Measurements from ENCODE around the gene NAT10. TPM values are rescaled to one million over a fixed set of nuclear protein-coding genes. Genes with fewer than 3 reads are reported as not detected.

Gene NAT10
- total RNA-seq, 2 donors from 2014 or later, result 59.7 to 61.0 TPM

DNA sequence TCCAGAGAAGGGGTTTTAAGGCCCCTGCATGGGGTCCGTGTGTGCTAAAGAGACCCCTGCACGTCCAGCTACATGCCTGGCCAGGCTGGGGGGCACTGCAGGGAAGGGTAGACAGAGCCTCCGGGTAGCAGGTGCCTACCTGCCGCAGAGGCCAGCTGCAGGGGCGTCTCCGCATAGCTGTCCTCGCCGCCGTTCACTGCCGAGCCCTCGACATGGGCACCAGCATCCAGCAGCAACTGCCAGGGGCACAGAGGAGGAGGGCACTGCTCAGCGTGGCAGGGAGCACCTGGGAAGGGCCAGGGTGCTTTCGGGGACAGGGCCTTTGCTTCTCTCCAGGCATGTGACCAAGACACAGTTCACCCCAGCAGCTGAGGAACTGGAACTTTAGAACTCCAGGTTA is 59.7 kb downstream of the NAT10 start:
- H3K27ac ChIP-seq (ENCODE audit: low read depth, low read length), result no peak overlapping the region
- 92 to 95% methylated on average over 9 to 13 of the region's 13 CpGs for WGBS, 2 experiments (ENCODE audit: insufficient coverage in 1 of 2, insufficient read length in 1 of 2)
- TF ChIP-seq, protein P1, sequence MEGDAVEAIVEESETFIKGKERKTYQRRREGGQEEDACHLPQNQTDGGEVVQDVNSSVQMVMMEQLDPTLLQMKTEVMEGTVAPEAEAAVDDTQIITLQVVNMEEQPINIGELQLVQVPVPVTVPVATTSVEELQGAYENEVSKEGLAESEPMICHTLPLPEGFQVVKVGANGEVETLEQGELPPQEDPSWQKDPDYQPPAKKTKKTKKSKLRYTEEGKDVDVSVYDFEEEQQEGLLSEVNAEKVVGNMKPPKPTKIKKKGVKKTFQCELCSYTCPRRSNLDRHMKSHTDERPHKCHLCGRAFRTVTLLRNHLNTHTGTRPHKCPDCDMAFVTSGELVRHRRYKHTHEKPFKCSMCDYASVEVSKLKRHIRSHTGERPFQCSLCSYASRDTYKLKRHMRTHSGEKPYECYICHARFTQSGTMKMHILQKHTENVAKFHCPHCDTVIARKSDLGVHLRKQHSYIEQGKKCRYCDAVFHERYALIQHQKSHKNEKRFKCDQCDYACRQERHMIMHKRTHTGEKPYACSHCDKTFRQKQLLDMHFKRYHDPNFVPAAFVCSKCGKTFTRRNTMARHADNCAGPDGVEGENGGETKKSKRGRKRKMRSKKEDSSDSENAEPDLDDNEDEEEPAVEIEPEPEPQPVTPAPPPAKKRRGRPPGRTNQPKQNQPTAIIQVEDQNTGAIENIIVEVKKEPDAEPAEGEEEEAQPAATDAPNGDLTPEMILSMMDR (conservative IDR thresholded peaks at IDR 0.05), result no peak
- no peaks in the 10 kb centered on the region for H3K4me1 ChIP-seq (ENCODE audit: control insufficient read depth, insufficient read depth, low read length)
- H3K27me3 Mint-ChIP-seq (ENCODE audit: insufficient read depth), result no peaks in the 10 kb centered on the region
- no peak for DNase-seq
- no peak overlapping the region for H3K4me3 Mint-ChIP-seq
- H3K9ac ChIP-seq (ENCODE audit: extremely low read depth, low read length, poor library complexity, severe bottlenecking), result no peak overlapping the region
- H3K4me1 Mint-ChIP-seq, result no peaks in the 10 kb centered on the region
- H3K36me3 Mint-ChIP-seq (ENCODE audit: low read depth), result peaks cover 13% of the 10 kb centered on the region
- H3K9me3 Mint-ChIP-seq, result no peaks in the 10 kb centered on the region
- peaks cover 29% of the 10 kb centered on the region for H3K36me3 ChIP-seq (ENCODE audit: control insufficient read depth, insufficient read depth, low read length)
- no peak overlapping the region for H3K27ac Mint-ChIP-seq
- H3K9me3 ChIP-seq (ENCODE audit: control insufficient read depth, low read length), result no peaks in the 10 kb centered on the region
- no peaks in the 10 kb centered on the region for H3K27me3 ChIP-seq (ENCODE audit: control insufficient read depth, insufficient read depth, low read length, poor library complexity, severe bottlenecking)
- H3K4me3 ChIP-seq (ENCODE audit: low read length), result no peak overlapping the region

DNA sequence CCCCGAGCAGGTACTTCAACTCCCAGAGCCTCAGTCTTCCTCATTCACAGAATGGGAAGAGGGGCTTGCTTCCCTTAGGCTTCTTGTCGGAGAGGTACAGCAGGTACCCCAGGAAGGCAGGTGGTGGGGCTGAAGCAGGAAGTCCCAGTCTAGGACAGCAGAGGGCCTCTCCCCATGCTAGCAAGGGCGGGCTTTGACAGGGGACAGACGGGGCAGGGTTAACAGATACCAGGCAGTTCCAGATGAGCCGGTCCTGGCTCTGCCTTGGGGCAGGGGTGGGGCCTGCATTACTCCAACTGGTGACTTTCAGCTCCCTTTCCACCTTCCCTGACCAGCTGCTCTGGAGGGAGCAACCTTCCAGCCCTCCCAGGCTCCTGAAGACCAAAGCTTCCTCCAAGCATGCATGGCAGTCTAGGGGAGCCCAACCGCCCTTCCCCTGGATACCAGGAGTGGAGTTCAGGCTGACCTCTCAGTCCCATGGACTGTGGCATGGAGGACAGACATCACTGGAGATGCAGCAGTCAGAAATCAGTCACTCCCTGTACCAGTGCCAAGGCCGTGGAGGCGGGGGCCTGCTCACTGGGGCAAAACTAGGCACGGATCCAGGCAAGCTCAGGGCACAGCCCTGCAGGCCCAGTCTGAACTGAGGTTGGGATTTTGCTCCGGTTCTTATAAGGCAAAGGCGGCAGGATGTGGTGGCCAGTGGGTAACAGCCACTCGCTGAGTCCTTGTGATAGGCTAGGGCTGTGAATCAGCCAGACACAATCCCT is 60.5 kb downstream of the NAT10 start:
- H3K27me3 Mint-ChIP-seq (ENCODE audit: insufficient read depth), result no peaks in the 10 kb centered on the region
- no peaks in the 10 kb centered on the region for H3K4me1 ChIP-seq (ENCODE audit: control insufficient read depth, insufficient read depth, low read length)
- H3K27ac Mint-ChIP-seq, result no peak overlapping the region
- peak; percentile 62 for DNase-seq
- no peaks in the 10 kb centered on the region for H3K27me3 ChIP-seq (ENCODE audit: control insufficient read depth, insufficient read depth, low read length, poor library complexity, severe bottlenecking)
- H3K9ac ChIP-seq (ENCODE audit: extremely low read depth, low read length, poor library complexity, severe bottlenecking), result no peak overlapping the region
- no peak overlapping the region for H3K4me3 Mint-ChIP-seq
- WGBS, 2 experiments (ENCODE audit: insufficient coverage in 1 of 2, insufficient read length in 1 of 2), result 90% methylated on average over 9 to 12 of the region's 12 CpGs
- no peaks in the 10 kb centered on the region for H3K4me1 Mint-ChIP-seq
- no peak overlapping the region for H3K27ac ChIP-seq (ENCODE audit: low read depth, low read length)
- H3K36me3 Mint-ChIP-seq (ENCODE audit: low read depth), result peaks cover 12% of the 10 kb centered on the region
- H3K36me3 ChIP-seq (ENCODE audit: control insufficient read depth, insufficient read depth, low read length), result peaks cover 36% of the 10 kb centered on the region
- no peaks in the 10 kb centered on the region for H3K9me3 Mint-ChIP-seq
- H3K9me3 ChIP-seq (ENCODE audit: control insufficient read depth, low read length), result no peaks in the 10 kb centered on the region
- TF ChIP-seq, protein P1 (conservative IDR thresholded peaks at IDR 0.05), result peak; percentile 52
- no peak overlapping the region for H3K4me3 ChIP-seq (ENCODE audit: low read length)

DNA sequence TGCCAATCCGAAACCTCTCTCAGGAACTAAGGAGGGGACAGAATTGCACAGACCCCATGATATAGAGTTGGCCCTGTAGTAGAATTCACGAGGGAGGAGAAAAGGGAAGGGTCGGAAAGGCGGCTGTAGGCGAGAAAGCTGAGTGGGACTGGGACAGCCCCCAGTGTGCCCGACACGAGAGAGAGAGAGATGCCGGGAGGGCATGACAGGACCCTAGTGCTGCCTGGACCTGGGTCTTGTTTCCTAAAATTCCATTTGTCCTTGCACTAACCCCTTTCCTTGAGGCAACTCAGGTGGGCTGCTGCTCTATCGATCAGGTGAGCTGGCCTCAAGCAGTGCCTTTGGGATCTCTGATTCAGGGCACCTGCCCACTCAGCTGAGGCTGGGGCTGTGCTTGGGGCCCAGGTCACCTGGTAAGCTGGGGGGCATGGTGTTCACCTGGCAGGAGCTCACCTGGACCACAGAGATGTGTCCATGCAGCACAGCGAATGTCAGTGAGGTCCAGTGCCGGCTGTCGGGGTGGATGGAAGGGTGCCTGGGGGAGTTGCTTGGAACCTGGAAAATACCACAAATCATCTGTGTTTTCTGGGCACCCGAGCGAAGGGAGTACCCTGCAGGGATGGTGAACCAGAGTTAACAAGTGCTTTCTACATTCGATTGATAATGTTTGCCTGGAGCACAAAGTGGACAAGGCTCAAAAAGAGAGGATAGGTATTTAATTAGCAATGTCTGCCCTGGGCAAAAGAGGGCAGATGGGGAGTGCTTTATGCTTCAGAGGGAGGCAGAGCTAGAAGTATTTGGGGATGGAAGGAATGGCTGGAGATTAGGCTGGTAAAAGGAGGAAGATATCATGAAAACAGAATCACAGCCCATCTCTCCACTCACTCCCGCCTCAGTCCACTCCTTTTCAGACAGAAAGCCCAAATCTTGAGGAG is 61.6 kb downstream of the NAT10 start:
- Mint-ChIP-seq H3K4me1 (no peaks in the 10 kb centered on the region), H3K36me3 (ENCODE audit: low read depth) (peaks cover 13% of the 10 kb centered on the region), H3K4me3 (no peak overlapping the region), H3K27me3 (ENCODE audit: insufficient read depth) (no peaks in the 10 kb centered on the region), H3K9me3 (no peaks in the 10 kb centered on the region), H3K27ac (no peak overlapping the region)
- Histone ChIP-seq H3K27me3 (ENCODE audit: control insufficient read depth, insufficient read depth, low read length, poor library complexity, severe bottlenecking) (no peaks in the 10 kb centered on the region), H3K4me1 (ENCODE audit: control insufficient read depth, insufficient read depth, low read length) (no peaks in the 10 kb centered on the region), H3K4me3 (ENCODE audit: low read length) (no peak overlapping the region), H3K27ac (ENCODE audit: low read depth, low read length) (no peak overlapping the region), H3K9me3 (ENCODE audit: control insufficient read depth, low read length) (no peaks in the 10 kb centered on the region), H3K9ac (ENCODE audit: extremely low read depth, low read length, poor library complexity, severe bottlenecking) (no peak overlapping the region), H3K36me3 (ENCODE audit: control insufficient read depth, insufficient read depth, low read length) (peaks cover 42% of the 10 kb centered on the region)
- WGBS, 2 experiments (ENCODE audit: insufficient coverage in 1 of 2, insufficient read length in 1 of 2), result 93 to 96% methylated on average over 12 to 16 of the region's 16 CpGs
- TF ChIP-seq, protein P1 (conservative IDR thresholded peaks at IDR 0.05), result no peak
- no peak for DNase-seq

All from endodermal cell (in vitro differentiated cells).